Measurements from ENCODE around the gene SLC13A1. TPM values are rescaled to one million over a fixed set of nuclear protein-coding genes. Genes with fewer than 3 reads are reported as not detected.
"Not testable (repeated sequence)": the region's sequence is repeated elsewhere in the genome, so short reads cannot be mapped to it uniquely, and the experiment has no call there.

Gene SLC13A1
- polyA plus RNA-seq, 1 donor = not detected

- no peak for DNase-seq
These were observed 74.5 kb downstream of the SLC13A1 start for GRCh38 chr7:123125231-123125630.

GRCh38 chr7:123122916-123123315 is 76.9 kb downstream of the SLC13A1 start:
- no peak for DNase-seq

- DNase-seq = no peak
These were observed 79.5 kb downstream of the SLC13A1 start for GRCh38 chr7:123120286-123120685.

- no peak for DNase-seq
These were observed 84.4 kb downstream of the SLC13A1 start for GRCh38 chr7:123115331-123115730.

GRCh38 chr7:123114288-123114687 is 85.5 kb downstream of the SLC13A1 start:
- DNase-seq = no peak

GRCh38 chr7:123112833-123113232 is 86.9 kb downstream of the SLC13A1 start:
- DNase-seq = no peak

GRCh38 chr7:123099712-123100111 is 100.1 kb downstream of the SLC13A1 start:
- no peak for DNase-seq

GRCh38 chr7:123096976-123097375 is 102.8 kb downstream of the SLC13A1 start:
- no peak for DNase-seq

GRCh38 chr7:123096434-123096833 is 103.3 kb downstream of the SLC13A1 start:
- no peak for DNase-seq

- no peak for DNase-seq
These were observed 109.3 kb downstream of the SLC13A1 start for GRCh38 chr7:123090456-123090855.

GRCh38 chr7:123086910-123087309 is 112.9 kb downstream of the SLC13A1 start:
- not testable (repeated sequence) for DNase-seq

GRCh38 chr7:123084861-123085260 is 114.9 kb downstream of the SLC13A1 start:
- DNase-seq = not testable (repeated sequence)

- no peak for DNase-seq
These were observed 120.7 kb downstream of the SLC13A1 start for GRCh38 chr7:123079021-123079420.

- DNase-seq = no peak
These were observed 123.8 kb downstream of the SLC13A1 start for GRCh38 chr7:123075838-123076467.

- no peak for DNase-seq
These were observed 129.0 kb downstream of the SLC13A1 start for GRCh38 chr7:123070702-123071286.

- no peak for DNase-seq
These were observed 132.0 kb downstream of the SLC13A1 start for GRCh38 chr7:123067814-123068213.

Other genes starting within 250 kb of the SLC13A1 start
- not detected for gene TAS2R16, start 204.3 kb downstream of the SLC13A1 start, polyA plus RNA-seq (ENCODE audit: insufficient read length)